ENCODE data around the gene MAEA.

The MAEA gene

DNA sequence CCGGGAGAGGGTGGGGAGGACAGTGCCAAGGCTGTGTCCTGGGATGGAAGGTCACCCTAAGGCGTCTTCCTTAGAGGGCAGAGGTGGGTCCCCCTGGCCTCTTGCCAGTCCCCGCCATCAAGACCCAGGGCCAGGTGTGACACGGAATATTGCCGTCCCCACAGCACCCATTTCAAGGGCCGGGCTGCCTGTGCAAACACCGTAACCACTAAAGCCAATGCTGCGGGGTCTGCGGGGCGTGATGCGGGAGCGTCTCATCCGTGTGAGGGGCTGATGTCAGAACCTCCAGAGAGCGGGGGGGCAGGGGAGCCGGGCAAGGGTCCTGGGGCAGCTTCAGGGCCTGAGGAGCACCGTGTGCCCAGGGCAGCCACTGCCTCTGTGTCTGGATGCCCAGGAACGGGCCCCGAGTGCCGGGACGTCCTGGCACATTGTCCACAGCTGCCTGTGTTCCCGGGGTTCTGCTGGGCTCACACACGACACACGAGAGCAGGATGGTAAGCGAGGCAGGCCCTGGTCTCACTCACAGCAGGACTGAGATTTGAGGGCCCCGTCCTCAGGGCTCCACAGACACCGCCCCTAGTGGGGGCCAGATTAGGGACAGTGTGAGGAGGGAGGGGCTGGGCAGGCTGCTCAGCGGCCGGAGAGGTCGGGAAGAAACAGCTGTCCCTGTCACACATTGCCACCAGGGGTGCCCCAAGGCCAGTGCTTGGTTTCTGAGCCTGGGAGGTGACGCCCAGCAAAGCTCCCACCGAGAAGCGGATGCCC lies 87.3 kb downstream of the MAEA start:
- DNase-seq, result no peak

DNA sequence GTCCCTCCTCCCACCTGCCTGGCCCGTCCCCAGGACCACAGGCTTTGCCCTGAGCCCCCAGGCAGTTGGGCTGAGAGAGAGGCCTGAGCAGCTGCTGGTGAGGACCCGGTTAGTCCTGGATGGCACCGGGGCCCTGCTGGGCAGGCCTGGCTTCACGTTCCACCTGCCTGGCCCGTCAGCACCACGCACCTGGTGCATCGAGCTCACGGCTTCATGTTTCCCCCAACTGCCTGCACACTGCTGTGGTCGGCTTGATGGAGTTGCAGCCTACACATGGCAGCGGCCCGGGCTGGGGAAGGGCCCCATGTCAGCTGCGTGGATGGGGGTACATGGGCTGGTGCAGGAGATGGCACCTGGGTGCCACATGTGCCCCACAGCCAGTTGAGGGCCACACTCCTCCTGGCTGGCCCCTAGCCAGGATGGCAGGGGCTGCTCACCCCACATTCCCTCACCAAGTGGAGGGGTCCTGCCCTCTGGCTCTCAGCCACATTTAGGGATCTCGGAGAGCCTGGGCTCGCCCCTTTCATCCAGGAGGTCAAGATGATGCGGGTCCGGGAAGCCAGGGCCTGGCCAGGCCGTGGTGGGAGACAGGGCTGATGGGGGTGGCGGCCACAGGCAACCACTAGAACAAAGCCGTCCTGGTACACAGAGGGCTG lies 88.0 kb downstream of the MAEA start:
- no peak for DNase-seq

DNA sequence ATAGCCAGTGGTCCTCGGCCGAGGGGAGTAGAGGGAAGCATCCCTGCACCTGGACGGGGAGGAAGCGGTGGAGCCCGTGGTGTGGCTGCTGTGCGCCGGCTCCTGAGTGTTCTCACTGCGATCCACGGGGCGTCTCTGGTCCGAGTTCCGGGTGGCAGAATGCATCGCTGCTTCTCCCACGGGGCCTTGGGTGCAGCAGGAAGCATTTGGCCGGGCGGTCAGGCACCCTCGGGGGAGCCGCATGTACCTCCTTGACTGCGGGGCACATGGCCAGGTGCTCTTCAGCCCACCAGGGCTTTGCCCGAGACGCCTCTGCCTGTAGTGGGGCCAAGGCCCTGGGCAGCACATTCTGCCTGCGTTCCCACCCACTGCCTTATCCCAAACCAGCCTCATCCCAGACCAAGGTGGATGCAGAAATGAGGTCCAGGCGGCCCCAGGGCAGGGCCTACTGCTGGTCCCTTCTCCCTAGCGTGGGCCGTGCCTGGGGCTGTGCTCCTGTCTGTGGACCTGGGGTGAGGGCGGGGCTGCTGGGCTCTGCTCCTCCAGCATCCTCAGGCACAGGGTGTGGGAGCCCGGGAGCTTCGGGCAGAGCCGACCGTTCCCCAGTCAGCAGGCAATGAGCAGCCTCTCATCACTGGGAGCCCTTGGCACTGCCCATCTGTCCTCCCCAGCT lies 89.0 kb downstream of the MAEA start:
- DNase-seq, result no peak

DNA sequence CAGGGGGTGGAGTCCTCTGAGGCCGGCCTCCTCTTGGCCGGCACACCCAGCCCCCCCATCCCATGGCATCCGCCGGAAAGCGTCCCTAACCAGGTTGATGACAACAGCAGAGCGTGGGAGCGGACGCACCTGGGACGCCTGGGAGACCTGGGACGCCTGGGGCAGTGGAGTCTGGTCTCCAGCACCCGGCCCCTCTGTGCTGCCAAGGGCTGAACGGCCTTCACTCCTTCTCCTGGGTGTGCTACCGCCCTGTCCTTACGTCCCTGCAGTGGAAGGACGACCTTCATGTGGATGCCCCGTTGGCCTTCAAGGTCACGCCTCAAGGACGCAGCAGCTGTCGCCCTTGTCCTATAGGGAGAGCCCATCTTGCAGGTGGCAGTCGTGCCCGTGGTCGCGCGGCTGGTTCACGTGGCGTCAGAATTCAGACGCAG lies 89.7 kb downstream of the MAEA start:
- no peak for DNase-seq

- no peak for DNase-seq
Measured at GRCh38 chr4:1379801-1380331, 90.2 kb downstream of the MAEA start.

DNA sequence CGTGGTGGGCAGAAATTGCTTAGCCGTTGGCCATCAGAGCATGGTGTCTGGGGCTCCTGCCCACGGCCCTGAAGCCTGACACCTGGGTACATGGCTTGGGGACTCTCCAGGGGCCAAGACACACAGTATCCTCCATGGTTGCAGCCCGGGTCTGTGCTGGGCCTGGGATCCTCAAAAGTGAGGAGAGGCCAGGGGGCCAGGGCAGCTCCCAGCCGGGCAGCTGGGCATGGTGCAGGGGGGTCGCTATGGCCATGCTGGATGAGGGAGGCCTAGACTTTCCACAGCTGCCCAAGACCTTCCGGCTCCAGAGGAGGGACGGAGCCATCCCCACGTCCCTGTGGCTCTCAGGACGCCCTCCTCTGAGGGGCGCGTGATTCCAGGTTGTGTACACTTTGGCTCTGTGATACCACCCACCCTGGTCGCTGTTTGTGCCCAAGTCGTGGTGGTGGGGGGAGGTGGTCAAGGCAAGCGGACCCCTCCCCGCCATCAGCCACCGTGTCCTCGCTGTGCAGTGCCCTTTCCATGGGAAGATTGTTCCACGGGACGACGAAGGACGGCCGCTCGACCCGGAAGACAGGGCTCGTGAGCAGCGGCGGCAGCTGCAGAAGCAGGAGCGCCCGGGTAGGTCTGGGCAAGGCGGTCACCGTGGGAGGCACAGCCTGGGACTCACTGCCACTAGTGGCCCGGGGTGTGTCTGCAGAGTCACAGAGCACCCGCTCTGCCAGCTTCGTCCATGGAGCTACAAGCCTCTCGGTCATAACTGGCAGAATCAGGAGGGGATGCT lies 90.9 kb downstream of the MAEA start:
- DNase-seq, result no peak

- DNase-seq, result no peak
Measured at GRCh38 chr4:1381181-1381621, 91.5 kb downstream of the MAEA start.

DNA sequence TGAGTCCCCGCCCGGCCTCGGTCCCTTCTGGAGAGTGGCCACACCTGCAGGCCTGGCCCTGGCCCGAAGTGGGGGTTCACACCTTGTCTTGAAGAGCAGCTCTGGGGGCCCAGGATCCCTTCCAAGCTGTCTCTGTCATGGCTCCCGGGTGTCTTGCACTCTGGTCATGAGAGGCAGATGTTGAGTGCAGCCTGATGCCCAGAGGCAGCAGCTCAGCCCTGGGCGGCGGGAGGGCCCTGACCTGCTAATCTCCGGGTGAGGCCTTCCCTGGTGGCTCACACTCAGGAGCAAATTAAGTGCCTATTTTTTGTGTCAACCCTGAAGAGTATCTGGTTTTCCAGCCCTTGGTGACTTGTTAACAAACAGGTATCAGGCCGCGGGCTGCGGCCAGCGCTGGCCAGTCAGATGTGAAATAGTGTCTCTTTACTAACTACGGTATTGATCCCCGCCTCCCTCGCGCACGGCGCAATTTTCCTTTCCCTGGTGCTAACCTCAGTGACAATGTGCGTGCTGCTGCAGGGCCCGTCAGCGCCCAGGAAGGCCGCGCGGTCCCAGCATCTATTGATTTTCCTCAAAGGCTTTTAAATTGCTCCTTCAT lies 92.4 kb downstream of the MAEA start:
- DNase-seq, result no peak

DNA sequence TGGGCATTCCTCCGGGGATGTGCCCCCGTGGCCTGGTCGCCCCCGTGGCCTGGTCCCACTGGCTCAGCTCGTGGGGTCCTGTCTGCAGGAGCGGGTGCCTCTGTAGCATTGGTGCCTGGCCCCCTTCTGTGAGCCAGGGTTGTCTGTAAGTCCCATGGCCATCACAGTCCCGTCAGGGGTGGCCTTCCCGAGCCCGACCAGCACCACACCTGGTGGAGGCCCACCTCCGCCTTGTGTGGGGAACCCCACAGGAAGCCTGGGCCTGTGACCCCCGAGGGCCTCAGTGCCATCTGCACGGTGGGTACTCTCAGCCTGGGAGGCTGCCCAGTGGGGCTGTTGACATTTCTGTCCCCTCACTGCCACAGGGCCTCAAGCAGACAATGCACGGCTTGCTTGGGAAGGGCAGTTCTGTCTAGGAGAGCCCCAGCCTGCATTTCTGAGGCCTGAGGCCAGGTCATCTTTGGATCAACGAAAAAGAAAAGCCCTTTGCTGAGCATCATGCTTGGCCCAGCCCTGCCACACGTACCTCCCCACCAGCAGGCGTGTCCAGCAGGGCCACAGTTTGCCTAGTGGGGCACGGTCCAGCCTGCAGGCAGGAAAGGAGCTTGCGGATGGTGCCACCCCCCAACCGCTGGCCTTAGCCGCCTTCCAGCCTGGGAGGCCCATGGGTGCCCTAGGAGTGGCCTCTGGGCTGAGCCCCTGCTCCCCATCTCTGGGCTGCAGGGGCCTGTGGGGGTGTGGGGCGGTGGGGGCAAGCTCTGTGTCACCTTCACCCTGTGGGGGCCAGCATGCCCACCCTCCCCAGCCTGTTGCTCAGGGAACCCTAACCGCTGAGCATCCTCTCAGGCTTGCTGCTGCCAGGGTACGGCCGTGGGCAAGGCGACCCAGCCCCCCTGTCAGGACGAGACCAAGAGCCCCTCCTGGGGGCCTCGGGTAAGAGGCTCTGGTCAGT lies 93.4 kb downstream of the MAEA start:
- no peak for DNase-seq

DNA sequence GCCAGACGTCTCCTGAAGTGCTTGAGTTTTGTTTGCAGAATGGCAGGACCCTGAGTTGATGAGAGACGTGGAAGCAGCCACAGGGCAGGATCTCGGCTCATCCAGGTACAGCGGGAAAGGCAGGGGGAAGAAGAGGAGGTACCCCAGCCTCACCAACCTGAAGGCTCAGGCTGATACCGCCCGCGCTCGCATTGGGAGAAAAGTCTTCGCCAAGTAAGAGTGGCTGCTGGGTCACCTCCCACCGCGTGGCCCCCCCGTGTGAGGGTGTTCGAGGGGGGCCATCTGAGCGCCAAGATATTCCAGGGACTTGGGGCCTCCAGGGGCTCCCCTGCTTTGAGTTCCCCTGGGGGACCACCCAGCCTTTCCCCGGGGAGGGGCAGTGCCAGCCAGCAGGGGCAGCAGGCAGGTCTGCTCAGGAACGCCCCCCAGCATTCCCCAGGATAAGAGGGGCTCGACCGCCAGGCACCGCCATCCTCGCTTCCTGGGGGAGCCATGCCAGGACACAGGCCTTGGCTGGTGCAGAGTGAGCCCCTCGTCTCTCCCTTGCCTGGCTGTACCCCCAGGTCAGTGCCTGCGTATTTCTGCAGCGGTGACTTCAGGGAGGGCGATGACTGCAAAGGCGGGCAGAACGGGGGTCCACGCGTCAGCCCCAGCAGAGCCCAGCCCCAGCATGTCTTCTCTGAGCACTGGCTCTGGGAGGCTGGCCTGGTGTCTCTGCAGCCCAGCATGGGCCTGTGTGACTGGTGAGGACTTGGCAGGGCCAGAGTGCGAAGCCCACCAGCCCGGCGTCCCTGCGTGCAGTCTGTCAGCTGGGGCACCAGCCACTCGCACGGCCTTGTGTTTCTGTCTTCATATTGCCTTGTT lies 94.3 kb downstream of the MAEA start:
- no peak for DNase-seq

DNA sequence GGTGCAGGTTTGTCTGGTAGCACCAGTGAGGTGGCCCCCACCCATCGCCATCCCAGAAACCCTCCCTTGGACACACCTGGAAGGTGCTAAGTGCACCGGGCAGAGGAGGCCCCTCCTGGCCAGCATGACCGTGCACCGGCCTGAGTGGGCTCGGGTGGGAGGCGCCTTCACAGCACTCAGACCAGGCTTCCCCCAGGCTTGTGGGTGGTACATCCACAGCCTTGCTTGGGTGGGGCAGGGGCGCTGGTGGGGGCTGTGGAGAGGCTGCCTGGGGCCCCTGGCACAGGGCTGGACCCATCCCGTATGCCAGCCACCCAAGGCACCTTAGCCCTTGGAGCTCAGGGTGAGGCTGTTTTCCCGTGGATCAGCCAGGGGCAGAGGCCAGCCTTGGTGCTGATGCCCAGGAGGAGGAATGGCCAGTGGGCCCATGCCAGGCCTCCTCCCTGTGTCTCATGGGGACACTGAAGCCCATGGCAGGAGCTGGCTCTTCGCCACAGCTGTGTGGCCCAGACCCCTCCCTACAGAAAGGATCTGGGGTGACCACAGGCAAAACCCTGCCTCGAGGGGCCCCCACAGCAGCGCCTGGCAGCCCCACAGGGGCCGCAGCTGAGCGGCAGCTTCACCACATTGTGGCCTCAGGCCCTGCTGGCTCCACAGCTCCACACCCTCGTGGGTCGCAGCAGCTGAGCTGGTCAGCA lies 95.1 kb downstream of the MAEA start:
- DNase-seq, result no peak

DNA sequence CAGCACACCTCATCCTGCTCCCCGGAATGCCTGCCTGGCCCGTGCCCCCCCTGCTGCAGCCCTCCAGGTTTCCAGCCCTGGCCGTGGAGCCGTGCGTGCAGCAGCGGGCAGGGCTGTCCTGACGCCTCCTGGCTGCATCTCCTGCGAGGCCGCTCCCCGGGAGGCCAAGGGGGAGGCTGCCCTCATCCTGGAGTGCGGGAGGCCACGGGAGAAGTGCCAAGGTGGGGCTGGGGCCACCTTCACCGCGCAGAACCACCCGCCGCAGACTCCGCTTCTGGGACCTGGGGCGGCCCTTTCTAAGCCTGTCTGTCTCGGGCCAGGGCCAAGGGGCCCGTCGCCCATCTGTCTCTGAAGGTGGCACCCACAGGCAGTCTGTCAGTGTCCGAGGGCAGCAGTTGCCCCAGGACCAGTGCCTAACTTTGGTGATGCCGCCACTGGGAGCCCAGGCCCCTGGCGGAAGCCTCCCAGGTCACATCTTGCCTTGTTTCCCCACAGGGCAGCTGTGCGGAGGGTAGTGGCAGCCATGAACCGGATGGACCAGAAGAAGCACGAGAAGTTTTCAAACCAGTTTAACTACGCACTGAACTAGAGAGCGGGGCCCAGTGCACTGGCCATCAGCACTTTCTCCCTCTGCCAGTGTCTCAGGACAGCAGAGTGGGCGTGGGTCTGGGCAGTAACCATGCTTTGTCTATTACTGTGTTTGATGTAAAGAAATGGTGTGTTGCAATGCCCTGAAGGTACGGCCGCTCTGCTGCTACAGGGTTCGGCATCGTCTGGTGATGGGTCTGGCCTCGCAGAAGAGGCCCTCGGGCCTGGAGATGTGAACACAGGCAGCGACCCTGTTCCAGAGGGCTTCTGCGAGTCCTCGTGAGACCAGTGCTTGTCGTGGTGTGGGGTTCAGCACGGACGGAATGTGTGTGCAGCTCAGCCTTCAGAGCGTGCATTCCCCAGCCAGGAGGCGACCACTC lies 96.0 kb downstream of the MAEA start:
- DNase-seq, result no peak
